Effector memory CD4-positive, alpha-beta T cell (primary cell): Measurements from ENCODE around the gene ZNF14.
A peak's percentile ranks its signal among the peaks of the same experiment; 100 is the strongest.
"Not testable (repeated sequence)": the region's sequence is repeated elsewhere in the genome, so short reads cannot be mapped to it uniquely, and the experiment has no call there.

Experiments used
- DNase-seq, 3 donors: peaks; one replicate each; pipeline ENCODE4 v3.0.0-alpha.2; 2020
- H3K27ac ChIP-seq: 2 replicates; pipeline ENCODE4 v1.7.0; 2013; ENCODE audit warnings: mild to moderate bottlenecking, low read length, moderate library complexity; ENCODE audit not compliant: insufficient read depth, poor library complexity, severe bottlenecking
- H3K27me3 ChIP-seq: replicated peaks from 2 replicates; pipeline ENCODE4 v1.7.0; 2013; ENCODE audit warnings: mild to moderate bottlenecking, low read length; ENCODE audit not compliant: insufficient read depth, control insufficient read depth, poor library complexity, severe bottlenecking
- H3K36me3 ChIP-seq: 2 replicates; pipeline ENCODE4 v1.7.0; 2013; ENCODE audit warnings: mild to moderate bottlenecking, low read length, moderate library complexity; ENCODE audit not compliant: control insufficient read depth, insufficient read depth
- H3K4me1 ChIP-seq: 2 replicates; pipeline ENCODE4 v1.7.0; 2013; ENCODE audit warnings: low read length, mild to moderate bottlenecking; ENCODE audit not compliant: control insufficient read depth, insufficient read depth, poor library complexity, severe bottlenecking
- H3K4me3 ChIP-seq: 2 replicates; pipeline ENCODE4 v1.7.0; 2013; ENCODE audit warnings: low read length, low read depth, mild to moderate bottlenecking; ENCODE audit not compliant: insufficient read depth, poor library complexity, severe bottlenecking
- H3K9me3 ChIP-seq: 2 replicates; pipeline ENCODE4 v1.7.0; 2013; ENCODE audit warnings: mild to moderate bottlenecking, low read length, moderate library complexity; ENCODE audit not compliant: control insufficient read depth

Gene ZNF14

DNA sequence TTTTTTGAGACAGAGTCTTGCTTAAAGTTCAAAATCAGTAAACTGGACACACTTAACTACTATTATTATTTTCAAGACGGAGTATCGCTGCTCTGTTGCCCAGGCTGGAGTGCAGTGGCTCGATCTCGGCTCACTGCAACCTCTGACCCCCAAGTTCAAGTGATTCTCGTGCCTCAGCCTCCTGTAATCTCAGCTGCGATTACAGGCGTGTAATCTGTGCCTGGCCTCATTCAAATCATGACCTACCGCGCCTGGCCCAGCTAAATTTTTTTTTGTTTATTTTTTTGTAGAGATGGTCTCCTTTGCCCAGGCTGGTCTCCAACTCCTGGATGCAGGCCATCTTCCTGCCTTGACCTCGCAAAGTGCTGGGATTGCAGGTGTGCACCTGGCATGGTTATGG lies 41.2 kb downstream of the ZNF14 start:
- Histone ChIP-seq H3K36me3 (no peaks in the 10 kb centered on the region), H3K27ac (no peak overlapping the region), H3K27me3 (no peaks in the 10 kb centered on the region), H3K9me3 (no peaks in the 10 kb centered on the region), H3K4me3 (no peak overlapping the region), H3K4me1 (no peaks in the 10 kb centered on the region)
- no peak for DNase-seq

DNA sequence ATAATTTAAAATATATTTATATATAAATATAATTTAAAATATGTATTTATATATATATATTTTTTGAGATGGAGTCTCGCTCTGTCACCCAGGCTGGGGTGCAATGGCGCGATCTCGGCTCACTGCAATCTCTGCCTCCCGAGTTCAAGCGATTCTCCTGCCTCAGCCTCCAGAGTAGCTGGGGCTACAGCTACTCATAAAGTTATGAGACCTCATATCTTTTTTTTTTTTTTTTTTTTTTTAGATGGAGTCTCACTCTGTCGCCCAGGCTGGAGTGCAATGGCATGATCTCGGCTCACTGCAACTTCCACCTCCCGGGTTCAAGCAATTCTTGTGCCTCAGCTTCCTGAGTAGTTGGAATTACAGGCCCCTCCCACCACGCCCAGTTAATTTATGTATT lies 43.9 kb downstream of the ZNF14 start:
- H3K9me3 ChIP-seq, DNase-seq, H3K27ac ChIP-seq: not testable (repeated sequence)

DNA sequence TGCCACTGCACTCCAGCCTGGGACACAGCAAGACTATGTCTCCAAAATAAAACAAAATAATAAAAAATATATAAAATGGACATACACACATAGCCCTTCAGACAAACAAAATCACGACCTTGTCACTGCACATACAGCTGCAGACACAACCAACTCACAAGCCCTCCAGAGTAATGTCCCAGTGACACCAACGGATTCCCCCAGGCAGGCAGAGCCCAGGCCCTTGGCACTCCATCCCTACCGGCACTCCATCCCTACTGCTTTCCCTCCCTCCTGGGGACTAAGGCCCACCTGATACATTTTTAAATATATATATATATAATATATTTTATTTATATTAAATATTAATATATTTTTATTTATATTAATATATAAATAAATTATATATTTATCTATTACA lies 45.8 kb downstream of the ZNF14 start:
- H3K9me3 ChIP-seq: peaks cover 8% of the 10 kb centered on the region

More for the DNA sequence above, 43.9 kb downstream of the ZNF14 start:
- H3K4me1 ChIP-seq, H3K27me3 ChIP-seq, H3K4me3 ChIP-seq, H3K36me3 ChIP-seq: not testable (repeated sequence)

DNA sequence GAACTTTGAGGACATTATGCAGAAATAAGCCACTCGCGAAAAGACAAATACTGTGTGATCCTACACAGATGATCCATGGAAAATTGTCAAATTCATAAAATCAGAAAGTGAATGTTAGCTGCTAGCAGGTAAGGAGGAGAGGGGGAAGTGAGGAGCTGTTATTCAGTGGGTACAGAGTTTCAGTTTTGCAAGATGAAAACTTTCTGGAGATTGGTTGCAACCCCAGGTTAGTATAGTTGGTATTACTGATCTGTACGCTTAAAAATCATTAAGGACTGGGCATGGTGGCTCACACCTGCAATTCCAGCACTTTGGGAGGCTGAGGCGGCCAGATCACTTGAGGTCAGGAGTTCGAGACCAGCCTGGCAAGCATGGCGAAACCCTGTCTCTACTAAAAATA lies 46.3 kb downstream of the ZNF14 start:
- H3K9me3 ChIP-seq: peaks cover 12% of the 10 kb centered on the region
- DNase-seq: no peak

More for the DNA sequence above, 45.8 kb downstream of the ZNF14 start:
- Histone ChIP-seq H3K36me3 (no peaks in the 10 kb centered on the region), H3K4me1 (no peaks in the 10 kb centered on the region), H3K27ac (no peak overlapping the region), H3K4me3 (no peak overlapping the region), H3K27me3 (no peaks in the 10 kb centered on the region)
- DNase-seq: no peak

DNA sequence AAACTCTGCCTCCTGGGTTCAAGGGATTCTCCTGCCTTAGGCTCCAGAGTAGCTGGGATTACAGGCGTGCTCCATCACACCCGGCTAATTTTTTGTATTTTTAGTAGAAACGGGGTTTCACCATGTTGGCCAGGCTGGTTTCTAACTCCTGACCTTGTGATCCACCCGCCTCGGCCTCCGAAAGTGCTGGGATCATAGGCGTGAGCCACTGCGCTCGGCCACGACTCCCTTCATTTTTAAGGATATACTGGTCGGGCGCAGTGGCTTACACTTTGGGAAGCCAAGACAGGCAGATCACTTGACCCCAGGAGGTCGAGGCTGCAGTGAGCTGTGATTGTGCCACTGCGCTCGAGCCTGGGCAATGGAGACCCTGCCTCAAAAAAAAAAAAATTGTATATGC lies 46.8 kb downstream of the ZNF14 start:
- not testable (repeated sequence) for H3K36me3 ChIP-seq, DNase-seq, H3K27ac ChIP-seq, H3K4me3 ChIP-seq, H3K27me3 ChIP-seq, H3K4me1 ChIP-seq
- peaks cover 17% of the 10 kb centered on the region for H3K9me3 ChIP-seq

More for the DNA sequence above, 46.3 kb downstream of the ZNF14 start:
- Histone ChIP-seq H3K27ac (no peak overlapping the region), H3K4me3 (no peak overlapping the region), H3K36me3 (peaks cover under 1% of the 10 kb centered on the region), H3K4me1 (no peaks in the 10 kb centered on the region), H3K27me3 (no peaks in the 10 kb centered on the region)

DNA sequence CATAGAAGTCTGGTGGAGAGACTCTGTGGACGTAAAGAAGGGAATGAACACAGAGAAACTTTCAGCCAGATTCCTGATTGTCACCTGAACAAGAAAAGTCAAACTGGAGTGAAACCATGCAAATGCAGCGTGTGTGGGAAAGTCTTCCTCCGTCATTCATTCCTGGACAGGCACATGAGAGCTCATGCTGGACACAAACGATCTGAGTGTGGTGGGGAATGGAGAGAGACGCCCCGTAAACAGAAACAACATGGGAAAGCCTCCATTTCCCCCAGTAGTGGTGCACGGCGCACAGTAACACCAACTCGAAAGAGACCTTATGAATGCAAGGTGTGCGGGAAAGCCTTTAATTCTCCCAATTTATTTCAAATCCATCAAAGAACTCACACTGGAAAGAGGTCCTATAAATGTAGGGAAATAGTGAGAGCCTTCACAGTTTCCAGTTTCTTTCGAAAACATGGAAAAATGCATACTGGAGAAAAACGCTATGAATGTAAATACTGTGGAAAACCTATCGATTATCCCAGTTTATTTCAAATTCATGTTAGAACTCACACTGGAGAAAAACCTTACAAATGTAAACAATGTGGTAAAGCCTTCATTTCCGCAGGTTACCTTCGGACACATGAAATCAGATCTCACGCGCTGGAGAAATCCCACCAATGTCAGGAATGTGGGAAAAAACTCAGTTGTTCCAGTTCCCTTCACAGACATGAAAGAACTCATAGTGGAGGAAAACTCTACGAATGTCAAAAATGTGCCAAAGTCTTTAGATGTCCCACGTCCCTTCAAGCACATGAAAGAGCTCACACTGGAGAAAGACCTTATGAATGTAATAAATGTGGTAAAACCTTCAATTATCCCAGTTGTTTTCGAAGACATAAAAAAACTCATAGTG lies 53.5 kb downstream of the ZNF14 start:
- no peak overlapping the region for H3K27ac ChIP-seq
- no peaks in the 10 kb centered on the region for H3K27me3 ChIP-seq
- no peak for DNase-seq
- no peaks in the 10 kb centered on the region for H3K4me1 ChIP-seq
- peaks cover 58% of the 10 kb centered on the region for H3K9me3 ChIP-seq
- no peak overlapping the region for H3K4me3 ChIP-seq
- H3K36me3 ChIP-seq: peaks cover 72% of the 10 kb centered on the region

DNA sequence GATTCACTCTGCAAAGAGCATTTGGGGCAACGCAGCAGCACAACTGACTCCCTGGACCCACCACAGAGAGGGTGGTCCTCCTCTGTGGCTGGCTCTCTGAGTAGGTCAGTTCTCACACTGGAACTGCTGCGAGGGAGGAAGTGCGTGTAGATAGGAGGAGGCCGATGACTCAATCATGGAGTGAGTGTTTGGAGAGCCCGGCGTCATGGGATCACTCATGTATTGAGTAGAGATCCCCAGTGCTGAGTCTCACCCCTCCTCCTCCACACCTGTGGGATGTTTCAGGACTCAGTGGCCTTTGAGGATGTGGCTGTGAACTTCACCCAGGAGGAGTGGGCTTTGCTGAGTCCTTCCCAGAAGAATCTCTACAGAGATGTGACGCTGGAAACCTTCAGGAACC lies 55.3 kb downstream of the ZNF14 start:
- peaks cover 58% of the 10 kb centered on the region for H3K9me3 ChIP-seq
- no peaks in the 10 kb centered on the region for H3K27me3 ChIP-seq
- no peak overlapping the region for H3K4me3 ChIP-seq
- DNase-seq: no peak
- no peaks in the 10 kb centered on the region for H3K4me1 ChIP-seq
- H3K36me3 ChIP-seq: peaks cover 88% of the 10 kb centered on the region
- H3K27ac ChIP-seq: no peak overlapping the region

DNA sequence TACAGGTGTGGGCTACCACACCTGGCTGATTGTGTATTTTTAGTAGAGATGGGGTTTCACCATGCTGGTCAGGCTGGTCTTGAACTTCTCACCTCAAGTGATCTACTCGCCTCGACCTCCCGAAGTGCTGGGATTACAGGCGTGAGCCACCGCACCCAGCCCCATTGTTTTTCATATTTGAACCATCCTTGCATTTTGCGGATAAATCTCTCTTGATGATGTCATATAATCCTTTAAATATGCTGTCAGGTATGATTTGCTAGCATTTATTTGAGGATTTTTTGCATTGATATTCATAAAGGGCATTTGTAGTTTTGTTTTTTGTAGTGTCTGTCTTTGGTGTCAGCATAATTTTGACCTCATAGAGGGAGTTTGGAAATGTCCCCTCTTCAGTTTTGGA lies 58.6 kb downstream of the ZNF14 start:
- no peak overlapping the region for H3K4me3 ChIP-seq
- no peak overlapping the region for H3K27ac ChIP-seq
- H3K36me3 ChIP-seq: peaks cover 71% of the 10 kb centered on the region
- H3K4me1 ChIP-seq: peaks cover 11% of the 10 kb centered on the region
- peaks cover 32% of the 10 kb centered on the region for H3K9me3 ChIP-seq
- DNase-seq: no peak
- no peaks in the 10 kb centered on the region for H3K27me3 ChIP-seq

DNA sequence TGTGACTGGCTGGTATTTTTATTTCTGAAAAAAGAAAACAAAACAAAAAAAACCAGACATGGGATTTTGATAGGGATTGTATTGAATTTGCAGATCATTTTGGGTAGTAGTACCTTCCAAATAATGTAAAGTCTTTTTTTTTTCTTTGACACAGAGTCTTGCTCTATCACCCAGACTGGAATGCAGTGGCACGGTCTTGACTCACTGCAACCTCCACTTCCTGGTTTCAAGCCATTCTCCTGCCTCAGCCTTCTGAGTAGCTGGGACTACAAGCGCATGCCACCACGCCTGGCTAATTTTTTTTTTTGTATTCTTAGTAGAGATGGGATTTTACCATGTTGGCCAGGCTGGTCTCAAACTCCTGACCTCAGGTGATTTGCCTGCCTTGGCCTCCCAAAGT lies 60.1 kb downstream of the ZNF14 start:
- DNase-seq: no peak
- H3K27me3 ChIP-seq: no peaks in the 10 kb centered on the region
- peaks cover 11% of the 10 kb centered on the region for H3K4me1 ChIP-seq
- H3K4me3 ChIP-seq: no peak overlapping the region
- peaks cover 21% of the 10 kb centered on the region for H3K9me3 ChIP-seq
- no peak overlapping the region for H3K27ac ChIP-seq
- peaks cover 56% of the 10 kb centered on the region for H3K36me3 ChIP-seq

DNA sequence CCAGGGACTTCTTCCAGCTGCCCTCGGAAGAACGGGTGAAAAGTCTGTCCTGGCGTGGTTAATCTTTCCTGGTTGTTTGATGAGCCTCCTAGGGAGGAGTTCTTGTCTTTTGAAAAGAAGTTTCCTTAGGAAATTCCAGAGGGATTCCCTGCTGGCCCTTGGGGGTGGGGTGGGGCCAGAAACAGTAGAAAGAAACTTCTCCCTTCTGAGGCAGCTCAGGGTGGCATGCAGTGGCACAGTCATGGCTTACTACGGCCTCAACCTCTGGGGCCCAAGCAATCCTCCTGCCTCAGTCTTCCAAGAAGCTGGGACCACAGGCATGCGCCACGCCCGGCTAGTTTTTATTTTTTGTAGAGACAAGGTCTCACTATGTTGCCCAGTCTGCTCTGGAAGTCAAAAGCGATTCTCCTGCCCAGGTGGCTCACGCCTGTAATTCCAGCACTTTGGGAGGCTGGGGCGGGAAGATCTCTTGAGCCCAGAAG lies 62.8 kb downstream of the ZNF14 start:
- no peak for DNase-seq
- peaks cover 7% of the 10 kb centered on the region for H3K9me3 ChIP-seq
- peak overlapping the region; percentile 96 for H3K27ac ChIP-seq
- H3K4me1 ChIP-seq: peaks cover 15% of the 10 kb centered on the region
- H3K27me3 ChIP-seq: no peaks in the 10 kb centered on the region
- H3K4me3 ChIP-seq: peak overlapping the region; percentile 87
- H3K36me3 ChIP-seq: peaks cover 29% of the 10 kb centered on the region
